GM12878 (cell line): ENCODE results near the gene RTP5. TPM values are rescaled to one million over a fixed set of nuclear protein-coding genes. Genes with fewer than 3 reads are reported as not detected.
"Not testable (repeated sequence)": the region's sequence is repeated elsewhere in the genome, so short reads cannot be mapped to it uniquely, and the experiment has no call there.

Experiments used
- ATAC-seq: fragments of 200-7000 bp; cut with Tn5 transposase; 3 replicates; pipeline ENCODE4 v1.9.1; 2020; ENCODE audit warnings: mild to moderate bottlenecking, moderate library complexity
- BruUV-seq: library from RNA; stranded (reverse); fragments of 400-500 nt; replicated peaks from 2 replicates; lab custom pipeline; 2021; lab: Mats Ljungman, UMichigan
- CTCF ChIA-PET: fragments of 300-600 bp; sonication (Branson Sonifier 250); formaldehyde crosslinking; extraction: SDS; loops from one replicate; lab custom pipeline; 2021; ENCODE audit warnings: inconsistent platforms; lab: Yijun Ruan, JAX
- POLR2A ChIA-PET: fragments of 350-600 bp; formaldehyde crosslinking; extraction: SDS; loops from one replicate; lab custom pipeline; 2021; ENCODE audit warnings: inconsistent platforms; lab: Charles Lee
- RAD21 ChIA-PET: fragments of 300-600 bp; sonication (Branson Sonifier 250); formaldehyde crosslinking; loops from one replicate; lab custom pipeline; 2023; ENCODE audit warnings: antibody characterized with exemption; ENCODE audit not compliant: unreplicated experiment; lab: Charles Lee
- SMC1A ChIA-PET: fragments of 300-600 bp; sonication (Branson Sonifier 250); formaldehyde crosslinking; loops from one replicate; lab custom pipeline; 2023; ENCODE audit not compliant: unreplicated experiment, uncharacterized antibody; lab: Charles Lee
- DNase-seq: peaks from one replicate; pipeline ENCODE4 v3.0.0-alpha.2; 2011; ENCODE audit warnings: low read depth, low spot score
- FAIRE-seq: peaks from 3 replicates; lab custom pipeline; 2011; peaks lifted over from hg19 to GRCh38; lab: Jason Lieb, UNC
- H2AFZ ChIP-seq: 2 replicates; pipeline ENCODE4 v1.6.0; 2011; ENCODE audit warnings: low read depth, low read length, control low read depth; ENCODE audit not compliant: control insufficient read depth
- H3K27ac ChIP-seq: 2 replicates; pipeline ENCODE4 v1.5.1; 2011; ENCODE audit warnings: control low read depth; ENCODE audit not compliant: control insufficient read depth, insufficient read depth
- H3K27me3 ChIP-seq, 2 experiments: replicated peaks in 1 of 2; 2 replicates each; pipeline versions ENCODE4 v1.6.0 to v1.6.1; 2011; ENCODE audit warnings: low read length in 1 of 2; ENCODE audit not compliant: control insufficient read depth in 2 of 2, insufficient read depth in 2 of 2
- H3K36me3 ChIP-seq, 2 experiments: 2 replicates each; pipeline ENCODE4 v1.5.1; 2011; ENCODE audit warnings: low read length in 1 of 2; ENCODE audit not compliant: control insufficient read depth in 2 of 2, insufficient read depth in 2 of 2
- H3K4me1 ChIP-seq: 2 replicates; pipeline ENCODE4 v1.6.1; 2011; ENCODE audit warnings: mild to moderate bottlenecking, low read length, moderate library complexity, mixed read lengths; ENCODE audit not compliant: control insufficient read depth, insufficient read depth
- H3K4me2 ChIP-seq: 2 replicates; pipeline ENCODE4 v1.6.0; 2011; ENCODE audit warnings: control low read depth; ENCODE audit not compliant: control insufficient read depth, insufficient read depth
- H3K4me3 ChIP-seq: fragments of 200-600 bp; sonication (generic); 2 replicates; pipeline ENCODE4 v1.5.1; 2016
- H3K79me2 ChIP-seq: 2 replicates; pipeline ENCODE4 v1.6.0; 2011; ENCODE audit warnings: low read length; ENCODE audit not compliant: control insufficient read depth, insufficient read depth
- H3K9ac ChIP-seq: 2 replicates; pipeline ENCODE4 v1.8.0; 2011; ENCODE audit warnings: low read length, control low read depth, mixed read lengths; ENCODE audit not compliant: control insufficient read depth, insufficient read depth
- H3K9me3 ChIP-seq: replicated peaks from 3 replicates; pipeline ENCODE4 v1.5.1; 2011; ENCODE audit warnings: mild to moderate bottlenecking, low read length; ENCODE audit not compliant: control insufficient read depth, insufficient read depth
- H4K20me1 ChIP-seq: 2 replicates; pipeline ENCODE4 v1.6.0; 2011; ENCODE audit not compliant: control insufficient read depth, insufficient read depth
- PBX3 ChIP-seq: IDR thresholded peaks from 2 replicates; pipeline ENCODE4 v1.6.1; 2011; ENCODE audit warnings: mild to moderate bottlenecking, low read depth, low read length, moderate library complexity; ENCODE audit not compliant: insufficient replicate concordance
- PKNOX1 ChIP-seq: fragments of 450-650 bp; IDR thresholded peaks from 2 replicates; pipeline ENCODE4 v1.6.1; 2016; ENCODE audit warnings: mild to moderate bottlenecking
- SUZ12 ChIP-seq: fragments of 200-600 bp; sonication (generic); IDR thresholded peaks from one replicate; pipeline ENCODE4 v1.6.1; 2018; ENCODE audit warnings: antibody characterized with exemption, mild to moderate bottlenecking; ENCODE audit not compliant: unreplicated experiment
- WGBS: methylation state at CpG from one replicate; pipeline ENCODE4 v1.1.6; 2016; ENCODE audit warnings: low lambda C conversion rate; ENCODE audit not compliant: insufficient replicate concordance, insufficient coverage; ENCODE audit errors: missing lambda C conversion rate; 5-methylcytosine and 5-hydroxymethylcytosine counted together
- in situ Hi-C: fragments of 300-500 bp; cut with MboI; formaldehyde crosslinking; loops from 9 replicates; pipeline ENCODE4 v1.14.3; 2018; ENCODE audit warnings: mixed read lengths
- intact Hi-C: fragments of 100-400 bp; cut with micrococcal nuclease; formaldehyde crosslinking; loops from one replicate; pipeline ENCODE4 v1.14.2; 2022; ENCODE audit not compliant: unreplicated experiment
- polyA plus RNA-seq, 11 experiments: library from polyadenylated mRNA; depleted of rRNA in 4 of 11; unstranded in 6 of 11; stranded (reverse) in 5 of 11; fragments of >200 nt; fragmentation: Nextera tagmentation in 4 of 11; fragmentation: Illumina TruSeq in 1 of 11; extraction: Ambion mirVana in 4 of 11; extraction: Trizol in 1 of 11; gene quantifications; 1 replicate in 1 of 11; 2 replicates in 10 of 11; pipeline versions ENCODE4 v1.2.1 to v1.2.3, GENCODE V29; 2011 to 2016; ENCODE audit warnings: inconsistent platforms in 2 of 11, missing spikeins in 2 of 11, low read depth in 1 of 11
- total RNA-seq, 4 experiments: library from RNA; depleted of rRNA in 3 of 4; stranded (reverse); fragments of >200 nt in 3 of 4; fragmentation: Illumina TruSeq in 1 of 4; extraction: Trizol in 1 of 4; gene quantifications; 2 replicates each; pipeline versions ENCODE4 v1.2.1 to v1.2.3, GENCODE V29; 2013 to 2021

Gene RTP5
- total and polyA plus RNA-seq, 10 of the 15 experiments (the other 5 are each of a cell fraction or from before 2014, with no cell fraction given): 0.05 TPM; not detected in 9

GRCh38 chr2:241922411-241922810 is 52.9 kb downstream of the RTP5 start (continued):
- no peak for TF ChIP-seq PKNOX1
- TF ChIP-seq PBX3: no peak
- TF ChIP-seq SUZ12: no peak

- DNase-seq, H3K4me1 ChIP-seq, H3K9ac ChIP-seq, intact Hi-C loops, RAD21 ChIA-PET, H3K4me3 ChIP-seq, H2AFZ ChIP-seq, POLR2A ChIA-PET, BruUV-seq, H3K79me2 ChIP-seq, ATAC-seq, H3K27ac ChIP-seq, CTCF ChIA-PET, in situ Hi-C loops, H3K27me3 ChIP-seq, H3K9me3 ChIP-seq, FAIRE-seq, H3K4me2 ChIP-seq, H3K36me3 ChIP-seq, H4K20me1 ChIP-seq: not testable (repeated sequence)
- 81% methylated on average over 13 of the region's 13 CpGs for WGBS
- SMC1A ChIA-PET: interaction anchor here (1.7 kb wide), 1 partner anchor 28 kb away, joined by 4 read pairs; no protein-coding TSS in a partner anchor
Observed at GRCh38 chr2:241922816-241923601, 53.5 kb downstream of the RTP5 start.

Other genes with a start within 250 kb of the RTP5 start
Only the 7 nearest of the 8 such genes appear.
- 59.6 and 76.2 TPM in 2 replicates for gene ATG4B, start 232.0 kb upstream of the RTP5 start, total RNA-seq (2014; rRNA removed)
- 29.2 and 36.7 TPM in 2 replicates for gene ATG4B, start 232.0 kb upstream of the RTP5 start, total RNA-seq (2014; rRNA removed; fragmentation: Illumina TruSeq; extraction: Trizol)
- gene ATG4B, start 232.0 kb upstream of the RTP5 start, total RNA-seq (2021): 61.0 and 69.2 TPM in 2 replicates
- 45.8 and 84.1 TPM in 2 replicates for gene ATG4B, start 232.0 kb upstream of the RTP5 start, polyA plus RNA-seq (2011; rRNA removed)
- 35.9 and 60.7 TPM in 2 replicates for gene ATG4B, start 232.0 kb upstream of the RTP5 start, polyA plus RNA-seq (2014; fragmentation: Illumina TruSeq; extraction: Trizol)
- gene ATG4B, start 232.0 kb upstream of the RTP5 start, polyA plus RNA-seq (2014; fragmentation: Nextera tagmentation; extraction: Ambion mirVana): 1 to 10 TPM; 5.8 to 9.3 TPM
- gene ATG4B, start 232.0 kb upstream of the RTP5 start, polyA plus RNA-seq (2014; rRNA removed): 70.7 and 75.3 TPM in 2 replicates
- gene ATG4B, start 232.0 kb upstream of the RTP5 start, polyA plus RNA-seq (2016; fragmentation: Nextera tagmentation; extraction: Ambion mirVana): 10 to 100 TPM; 73.2 to 76.1 TPM
- 75.7 and 80.5 TPM in 2 replicates for gene DTYMK, start 182.9 kb upstream of the RTP5 start, total RNA-seq (2014; rRNA removed)
- gene DTYMK, start 182.9 kb upstream of the RTP5 start, total RNA-seq (2014; rRNA removed; fragmentation: Illumina TruSeq; extraction: Trizol): 40.7 and 43.5 TPM in 2 replicates
- 80.5 and 82.4 TPM in 2 replicates for gene DTYMK, start 182.9 kb upstream of the RTP5 start, total RNA-seq (2021)
- gene DTYMK, start 182.9 kb upstream of the RTP5 start, polyA plus RNA-seq (2011; rRNA removed): 42.8 and 54.3 TPM in 2 replicates
- 13.1 and 33.4 TPM in 2 replicates for gene DTYMK, start 182.9 kb upstream of the RTP5 start, polyA plus RNA-seq (2014; fragmentation: Illumina TruSeq; extraction: Trizol)
- 10 to 100 TPM in 1 of 2 experiments, 1 to 10 TPM in 1; 7.0 to 20.5 TPM for gene DTYMK, start 182.9 kb upstream of the RTP5 start, polyA plus RNA-seq (2014; fragmentation: Nextera tagmentation; extraction: Ambion mirVana)
- gene DTYMK, start 182.9 kb upstream of the RTP5 start, polyA plus RNA-seq (2014; rRNA removed): 64.4 and 72.1 TPM in 2 replicates
- gene DTYMK, start 182.9 kb upstream of the RTP5 start, polyA plus RNA-seq (2016; fragmentation: Nextera tagmentation; extraction: Ambion mirVana): 100 to 1,000 TPM; 220 TPM
- 30.2 and 35.6 TPM in 2 replicates for gene ING5, start 167.7 kb upstream of the RTP5 start, total RNA-seq (2014; rRNA removed)
- gene ING5, start 167.7 kb upstream of the RTP5 start, total RNA-seq (2014; rRNA removed; fragmentation: Illumina TruSeq; extraction: Trizol): 29.5 and 29.8 TPM in 2 replicates
- 27.2 and 34.6 TPM in 2 replicates for gene ING5, start 167.7 kb upstream of the RTP5 start, total RNA-seq (2021)
- gene ING5, start 167.7 kb upstream of the RTP5 start, polyA plus RNA-seq (2011; rRNA removed): 31.4 and 34.9 TPM in 2 replicates
- 24.6 TPM in 2 replicates for gene ING5, start 167.7 kb upstream of the RTP5 start, polyA plus RNA-seq (2014; fragmentation: Illumina TruSeq; extraction: Trizol)
- gene ING5, start 167.7 kb upstream of the RTP5 start, polyA plus RNA-seq (2014; fragmentation: Nextera tagmentation; extraction: Ambion mirVana): 10 to 100 TPM in 1 of 2 experiments, 1 to 10 TPM in 1; 10.0 to 13.2 TPM
- gene ING5, start 167.7 kb upstream of the RTP5 start, polyA plus RNA-seq (2014; rRNA removed): 46.1 and 60.1 TPM in 2 replicates
- 10 to 100 TPM; 16.9 to 19.3 TPM for gene ING5, start 167.7 kb upstream of the RTP5 start, polyA plus RNA-seq (2016; fragmentation: Nextera tagmentation; extraction: Ambion mirVana)
- gene D2HGDH, start 135.1 kb upstream of the RTP5 start, total RNA-seq (2014; rRNA removed): 19.1 and 22.6 TPM in 2 replicates
- gene D2HGDH, start 135.1 kb upstream of the RTP5 start, total RNA-seq (2014; rRNA removed; fragmentation: Illumina TruSeq; extraction: Trizol): 6.3 and 8.2 TPM in 2 replicates
- gene D2HGDH, start 135.1 kb upstream of the RTP5 start, total RNA-seq (2021): 27.4 and 31.8 TPM in 2 replicates
- gene D2HGDH, start 135.1 kb upstream of the RTP5 start, polyA plus RNA-seq (2011; rRNA removed): 6.0 and 8.6 TPM in 2 replicates
- gene D2HGDH, start 135.1 kb upstream of the RTP5 start, polyA plus RNA-seq (2014; fragmentation: Illumina TruSeq; extraction: Trizol): 1.7 and 5.2 TPM in 2 replicates
- gene D2HGDH, start 135.1 kb upstream of the RTP5 start, polyA plus RNA-seq (2014; fragmentation: Nextera tagmentation; extraction: Ambion mirVana): 1 to 10 TPM in 1 of 2 experiments, under 1 TPM in 1; 0.52 to 1.1 TPM
- gene D2HGDH, start 135.1 kb upstream of the RTP5 start, polyA plus RNA-seq (2014; rRNA removed): 32.1 and 39.5 TPM in 2 replicates
- gene D2HGDH, start 135.1 kb upstream of the RTP5 start, polyA plus RNA-seq (2016; fragmentation: Nextera tagmentation; extraction: Ambion mirVana): 10 to 100 TPM; 13.5 to 14.4 TPM
- gene GAL3ST2, start 92.9 kb upstream of the RTP5 start, total RNA-seq (2014; rRNA removed): 0.11 TPM in 1 of 2 replicates, not detected in the other
- not detected in 2 replicates for gene GAL3ST2, start 92.9 kb upstream of the RTP5 start, total RNA-seq (2014; rRNA removed; fragmentation: Illumina TruSeq; extraction: Trizol)
- gene GAL3ST2, start 92.9 kb upstream of the RTP5 start, total RNA-seq (2021): 0.36 and 0.48 TPM in 2 replicates
- not detected in 2 replicates for gene GAL3ST2, start 92.9 kb upstream of the RTP5 start, polyA plus RNA-seq (2011; rRNA removed)
- gene GAL3ST2, start 92.9 kb upstream of the RTP5 start, polyA plus RNA-seq (2014; fragmentation: Illumina TruSeq; extraction: Trizol): not detected in 2 replicates
- gene GAL3ST2, start 92.9 kb upstream of the RTP5 start, polyA plus RNA-seq (2014; fragmentation: Nextera tagmentation; extraction: Ambion mirVana): not detected
- gene GAL3ST2, start 92.9 kb upstream of the RTP5 start, polyA plus RNA-seq (2014; rRNA removed): 0.19 TPM in 1 of 2 replicates, not detected in the other
- gene GAL3ST2, start 92.9 kb upstream of the RTP5 start, polyA plus RNA-seq (2016; fragmentation: Nextera tagmentation; extraction: Ambion mirVana): under 1 TPM in 1 of 2 experiments, not detected in 1; 0.09 TPM
- gene NEU4, start 60.5 kb upstream of the RTP5 start, total RNA-seq (2014; rRNA removed): 0.05 and 0.06 TPM in 2 replicates
- 0.05 TPM in 1 of 2 replicates, not detected in the other for gene NEU4, start 60.5 kb upstream of the RTP5 start, total RNA-seq (2014; rRNA removed; fragmentation: Illumina TruSeq; extraction: Trizol)
- 0.28 and 0.98 TPM in 2 replicates for gene NEU4, start 60.5 kb upstream of the RTP5 start, total RNA-seq (2021)
- not detected in 2 replicates for gene NEU4, start 60.5 kb upstream of the RTP5 start, polyA plus RNA-seq (2011; rRNA removed)
- gene NEU4, start 60.5 kb upstream of the RTP5 start, polyA plus RNA-seq (2014; fragmentation: Illumina TruSeq; extraction: Trizol): 0.01 TPM in 1 of 2 replicates, not detected in the other
- gene NEU4, start 60.5 kb upstream of the RTP5 start, polyA plus RNA-seq (2014; fragmentation: Nextera tagmentation; extraction: Ambion mirVana): not detected
- gene NEU4, start 60.5 kb upstream of the RTP5 start, polyA plus RNA-seq (2014; rRNA removed): 0.08 and 0.14 TPM in 2 replicates
- under 1 TPM in 1 of 2 experiments, not detected in 1; 0.23 TPM for gene NEU4, start 60.5 kb upstream of the RTP5 start, polyA plus RNA-seq (2016; fragmentation: Nextera tagmentation; extraction: Ambion mirVana)
- gene PDCD1, start 10.8 kb upstream of the RTP5 start, total RNA-seq (2014; rRNA removed): 3.7 and 3.9 TPM in 2 replicates
- gene PDCD1, start 10.8 kb upstream of the RTP5 start, total RNA-seq (2014; rRNA removed; fragmentation: Illumina TruSeq; extraction: Trizol): 1.1 and 1.5 TPM in 2 replicates
- gene PDCD1, start 10.8 kb upstream of the RTP5 start, total RNA-seq (2021): 3.6 and 4.0 TPM in 2 replicates
- gene PDCD1, start 10.8 kb upstream of the RTP5 start, polyA plus RNA-seq (2011; rRNA removed): 3.8 and 6.4 TPM in 2 replicates
- gene PDCD1, start 10.8 kb upstream of the RTP5 start, polyA plus RNA-seq (2014; fragmentation: Illumina TruSeq; extraction: Trizol): 0.62 TPM in 1 of 2 replicates, not detected in the other
- not detected for gene PDCD1, start 10.8 kb upstream of the RTP5 start, polyA plus RNA-seq (2014; fragmentation: Nextera tagmentation; extraction: Ambion mirVana)
- gene PDCD1, start 10.8 kb upstream of the RTP5 start, polyA plus RNA-seq (2014; rRNA removed): 4.2 and 4.6 TPM in 2 replicates
- 1 to 10 TPM; 1.4 to 1.9 TPM for gene PDCD1, start 10.8 kb upstream of the RTP5 start, polyA plus RNA-seq (2016; fragmentation: Nextera tagmentation; extraction: Ambion mirVana)